GM19238 (cell line): ENCODE measurements around the gene AGR2.
"Not testable (repeated sequence)": the region's sequence is repeated elsewhere in the genome, so short reads cannot be mapped to it uniquely, and the experiment has no call there.

Experiments used
- DNase-seq: peaks from one replicate; pipeline ENCODE4 v3.0.0; 2011; ENCODE audit warnings: low spot score; ENCODE audit not compliant: insufficient read length

Gene AGR2

GRCh38 chr7:16774986-16775385, 29.8 kb downstream of the AGR2 start:
- no peak for DNase-seq

- no peak for DNase-seq
Measured at GRCh38 chr7:16774294-16774693, 30.5 kb downstream of the AGR2 start.

GRCh38 chr7:16773884-16774283, 30.9 kb downstream of the AGR2 start:
- no peak for DNase-seq

GRCh38 chr7:16773326-16773725, 31.5 kb downstream of the AGR2 start:
- DNase-seq = no peak

GRCh38 chr7:16770657-16771329, 34.0 kb downstream of the AGR2 start:
- no peak for DNase-seq

- DNase-seq = not testable (repeated sequence)
Measured at GRCh38 chr7:16769994-16770393, 34.8 kb downstream of the AGR2 start.

- DNase-seq = no peak
Measured at GRCh38 chr7:16765436-16765859, 39.4 kb downstream of the AGR2 start.

- no peak for DNase-seq
Measured at GRCh38 chr7:16764942-16765341, 39.9 kb downstream of the AGR2 start.

- no peak for DNase-seq
Measured at GRCh38 chr7:16762177-16762576, 42.6 kb downstream of the AGR2 start.

GRCh38 chr7:16759840-16760239, 45.0 kb downstream of the AGR2 start:
- no peak for DNase-seq

- DNase-seq = no peak
Measured at GRCh38 chr7:16758631-16759611, 45.9 kb downstream of the AGR2 start.

- no peak for DNase-seq
Measured at GRCh38 chr7:16758036-16758435, 46.8 kb downstream of the AGR2 start.

GRCh38 chr7:16755397-16755796, 49.4 kb downstream of the AGR2 start:
- DNase-seq = no peak

GRCh38 chr7:16754856-16755317, 49.9 kb downstream of the AGR2 start:
- DNase-seq = no peak

GRCh38 chr7:16753932-16754855, 50.6 kb downstream of the AGR2 start:
- no peak for DNase-seq

GRCh38 chr7:16753102-16753931, 51.5 kb downstream of the AGR2 start, which contains the start of gene TSPAN13:
TSS of gene TSPAN13 (plus strand) at chr7:16753755. CDS start at chr7:16753968, 213 bp downstream.
- DNase-seq = peak; percentile 3

- DNase-seq = no peak
Measured at GRCh38 chr7:16747102-16747501, 57.7 kb downstream of the AGR2 start.

- DNase-seq = no peak
Measured at GRCh38 chr7:16745645-16746044, 59.2 kb downstream of the AGR2 start.

GRCh38 chr7:16744518-16745250, 60.1 kb downstream of the AGR2 start:
- DNase-seq = no peak

GRCh38 chr7:16743236-16743635, 61.6 kb downstream of the AGR2 start:
- no peak for DNase-seq
